H1 (cell line): Measurements from ENCODE around the gene TDO2. TPM values are rescaled to one million over a fixed set of nuclear protein-coding genes. Genes with fewer than 3 reads are reported as not detected.

Source experiments
- CTCF ChIA-PET: fragments of 300-600 bp; sonication (Branson Sonifier 250); formaldehyde crosslinking; loops from one replicate; lab custom pipeline; 2021; ENCODE audit not compliant: partially characterized antibody; lab: Charles Lee
- POLR2A ChIA-PET: fragments of 300-600 bp; sonication (Branson Sonifier 250); formaldehyde crosslinking; loops from one replicate; lab custom pipeline; 2021; ENCODE audit warnings: inconsistent platforms; ENCODE audit not compliant: partially characterized antibody; lab: Charles Lee
- DNase-seq, 2 experiments: peaks; one replicate each; pipeline versions ENCODE4 v3.0.0 to v3.0.0-alpha.2; 2010 to 2022; ENCODE audit warnings: low spot score in 2 of 2, low read depth in 1 of 2, mixed read lengths in 1 of 2
- FAIRE-seq: peaks from 2 replicates; lab custom pipeline; 2011; peaks lifted over from hg19 to GRCh38; lab: Jason Lieb, UNC
- H2AFZ ChIP-seq: 2 replicates; pipeline ENCODE4 v1.8.1; 2012; ENCODE audit warnings: low read length, inconsistent platforms
- H2AK5ac ChIP-seq: 2 replicates; pipeline ENCODE4 v1.6.1; 2013; ENCODE audit warnings: low read depth, low read length
- H2BK120ac ChIP-seq: replicated peaks from 2 replicates; pipeline ENCODE3; 2013; ENCODE audit warnings: low read depth, low read length, inconsistent platforms
- H2BK12ac ChIP-seq: 2 replicates; pipeline ENCODE4 v1.6.1; 2013; ENCODE audit warnings: low read depth, low read length
- H2BK15ac ChIP-seq: 2 replicates; pipeline ENCODE4 v1.6.1; 2013; ENCODE audit warnings: low read length
- H2BK20ac ChIP-seq: 2 replicates; pipeline ENCODE4 v1.6.1; 2013; ENCODE audit warnings: low read length
- H2BK5ac ChIP-seq: 2 replicates; pipeline ENCODE4 v1.6.1; 2013; ENCODE audit warnings: low read depth, low read length
- H3K14ac ChIP-seq: 2 replicates; pipeline ENCODE4 v1.6.1; 2013; ENCODE audit warnings: inconsistent platforms; ENCODE audit not compliant: insufficient read length
- H3K18ac ChIP-seq: 2 replicates; pipeline ENCODE4 v1.6.1; 2013; ENCODE audit warnings: low read length; ENCODE audit errors: extremely low read depth
- H3K23ac ChIP-seq: 2 replicates; pipeline ENCODE4 v1.6.1; 2013; ENCODE audit warnings: inconsistent platforms; ENCODE audit not compliant: insufficient read length
- H3K23me2 ChIP-seq: 2 replicates; pipeline ENCODE4 v1.6.1; 2013; ENCODE audit warnings: low read depth, low read length
- H3K27ac ChIP-seq: 2 replicates; pipeline ENCODE4 v1.6.1; 2011; ENCODE audit warnings: low read depth, low read length, inconsistent platforms
- H3K27me3 ChIP-seq, 4 experiments: replicated peaks in 1 of 4; 1 replicate in 1 of 4; 2 replicates in 3 of 4; pipeline versions ENCODE4 v1.6.1 to v1.8.1; 2011 to 2013; ENCODE audit warnings: low read length in 3 of 4, mild to moderate bottlenecking in 3 of 4, inconsistent platforms in 2 of 4, mixed read lengths in 2 of 4, moderate library complexity in 1 of 4; ENCODE audit not compliant: control insufficient read depth in 3 of 4, insufficient read depth in 3 of 4; ENCODE audit errors: extremely low read depth in 1 of 4
- H3K36me3 ChIP-seq, 4 experiments: 2 replicates each; pipeline versions ENCODE4 v1.6.1 to v1.8.1; 2011 to 2013; ENCODE audit warnings: mild to moderate bottlenecking in 4 of 4, low read length in 3 of 4, moderate library complexity in 2 of 4, control low read depth in 1 of 4, inconsistent platforms in 1 of 4; ENCODE audit not compliant: insufficient read depth in 4 of 4, control insufficient read depth in 2 of 4
- H3K4ac ChIP-seq: replicated peaks from 2 replicates; pipeline ENCODE3; 2013; ENCODE audit warnings: low read length, low read depth, mixed read lengths, inconsistent platforms; ENCODE audit not compliant: insufficient read length
- H3K4me1 ChIP-seq, 4 experiments: replicated peaks in 1 of 4; 1 replicate in 1 of 4; 2 replicates in 3 of 4; pipeline versions ENCODE4 v1.6.1 to v1.8.1; 2011 to 2013; ENCODE audit warnings: low read length in 3 of 4, inconsistent platforms in 2 of 4, mixed read lengths in 1 of 4; ENCODE audit not compliant: insufficient read depth in 4 of 4, control insufficient read depth in 3 of 4
- H3K4me2 ChIP-seq, 2 experiments: 2 replicates each; pipeline versions ENCODE4 v1.6.1 to v1.8.1; 2011 to 2013; ENCODE audit warnings: low read depth in 2 of 2, low read length in 2 of 2, control low read depth in 1 of 2, inconsistent platforms in 1 of 2, mild to moderate bottlenecking in 1 of 2; ENCODE audit not compliant: insufficient read depth in 1 of 2
- H3K4me3 ChIP-seq, 4 experiments: fragments of 200-600, 300-600 bp in 1 of 4; sonication (generic), shearing (Covaris generic), sonication (Bioruptor Twin) in 1 of 4; 2 replicates each; pipeline versions ENCODE4 v1.5.1 to v1.8.1; 2011 to 2016; ENCODE audit warnings: low read length in 4 of 4, low read depth in 3 of 4, control low read depth in 2 of 4, inconsistent platforms in 2 of 4, mild to moderate bottlenecking in 2 of 4, mixed read lengths in 1 of 4, moderate library complexity in 1 of 4; ENCODE audit not compliant: insufficient read depth in 2 of 4; ENCODE audit errors: extremely low read depth in 1 of 4
- H3K56ac ChIP-seq: replicated peaks from 2 replicates; pipeline ENCODE3; 2013; ENCODE audit warnings: low read depth, mild to moderate bottlenecking, mixed read lengths, low read length, inconsistent platforms; ENCODE audit not compliant: insufficient read length
- H3K79me1 ChIP-seq: 2 replicates; pipeline ENCODE4 v1.6.1; 2013; ENCODE audit warnings: low read depth, low read length, control low read depth
- H3K79me2 ChIP-seq, 2 experiments: 2 replicates each; pipeline versions ENCODE4 v1.6.1 to v1.8.1; 2012 to 2013; ENCODE audit warnings: low read length in 2 of 2, mild to moderate bottlenecking in 2 of 2, inconsistent platforms in 1 of 2; ENCODE audit not compliant: insufficient read depth in 2 of 2, control insufficient read depth in 1 of 2
- H3K9ac ChIP-seq, 4 experiments: replicated peaks in 1 of 4; 1 replicate in 1 of 4; 2 replicates in 3 of 4; pipeline versions ENCODE4 v1.6.1 to v1.8.1; 2011 to 2013; ENCODE audit warnings: low read depth in 3 of 4, low read length in 3 of 4, control low read depth in 2 of 4, mild to moderate bottlenecking in 2 of 4, moderate library complexity in 2 of 4, inconsistent platforms in 1 of 4; ENCODE audit errors: extremely low read depth in 1 of 4
- H3K9me3 ChIP-seq, 2 experiments: 2 replicates each; pipeline versions ENCODE4 v1.6.1 to v1.8.1; 2012 to 2013; ENCODE audit warnings: mild to moderate bottlenecking in 2 of 2, moderate library complexity in 2 of 2, control low read depth in 1 of 2, inconsistent platforms in 1 of 2, low read depth in 1 of 2, low read length in 1 of 2, mixed read lengths in 1 of 2; ENCODE audit not compliant: insufficient read depth in 2 of 2
- H4K20me1 ChIP-seq, 2 experiments: replicated peaks in 1 of 2; 2 replicates each; pipeline versions ENCODE3 to v1.8.1; 2011 to 2013; ENCODE audit warnings: inconsistent platforms in 2 of 2, low read length in 2 of 2, mild to moderate bottlenecking in 1 of 2; ENCODE audit not compliant: insufficient read depth in 2 of 2, control insufficient read depth in 1 of 2
- H4K5ac ChIP-seq: 2 replicates; pipeline ENCODE4 v1.6.1; 2013; ENCODE audit warnings: low read length, low read depth, mixed read lengths, inconsistent platforms; ENCODE audit not compliant: insufficient read length
- H4K8ac ChIP-seq: 2 replicates; pipeline ENCODE4 v1.8.0; 2013; ENCODE audit warnings: mild to moderate bottlenecking, moderate library complexity, low read length, inconsistent platforms; ENCODE audit not compliant: insufficient read depth; ENCODE audit errors: extremely low read depth
- H4K91ac ChIP-seq: replicated peaks from 2 replicates; pipeline ENCODE3; 2013; ENCODE audit warnings: low read length, mixed read lengths, inconsistent platforms; ENCODE audit not compliant: insufficient read length
- CHD1 ChIP-seq: IDR thresholded peaks from 2 replicates; pipeline ENCODE4 v1.6.1; 2012; ENCODE audit warnings: low read depth, low read length, improper control_type of control experiment
- CHD2 ChIP-seq: IDR thresholded peaks from 2 replicates; pipeline ENCODE4 v1.6.1; 2012; ENCODE audit warnings: low read length, improper control_type of control experiment
- EGR1 ChIP-seq: IDR thresholded peaks from 2 replicates; pipeline ENCODE4 v1.6.1; 2011; ENCODE audit warnings: low read depth, low read length, borderline replicate concordance
- GABPA ChIP-seq: IDR thresholded peaks from 2 replicates; pipeline ENCODE4 v1.6.1; 2011; ENCODE audit warnings: mild to moderate bottlenecking, low read length, moderate library complexity, borderline replicate concordance; ENCODE audit not compliant: insufficient read depth
- MAFK ChIP-seq: IDR thresholded peaks from 2 replicates; pipeline ENCODE4 v1.6.1; 2012; ENCODE audit warnings: low read depth, mild to moderate bottlenecking, improper control_type of control experiment, low read length
- RAD21 ChIP-seq, 2 experiments: IDR thresholded peaks in 1 of 2; conservative IDR thresholded peaks in 1 of 2; 2 replicates each; pipeline ENCODE4 v1.6.1; 2011; ENCODE audit warnings: low read depth in 2 of 2, low read length in 2 of 2, improper control_type of control experiment in 1 of 2, inconsistent platforms in 1 of 2, mild to moderate bottlenecking in 1 of 2, moderate library complexity in 1 of 2
- RFX5 ChIP-seq: IDR thresholded peaks from 2 replicates; pipeline ENCODE4 v1.6.1; 2011; ENCODE audit warnings: low read depth, low read length, improper control_type of control experiment, borderline replicate concordance
- SIN3A ChIP-seq, 2 experiments: IDR thresholded peaks in 1 of 2; conservative IDR thresholded peaks in 1 of 2; 2 replicates each; pipeline ENCODE4 v1.6.1; 2011 to 2012; ENCODE audit warnings: low read length in 2 of 2, improper control_type of control experiment in 1 of 2, low read depth in 1 of 2, mild to moderate bottlenecking in 1 of 2
- SP1 ChIP-seq: IDR thresholded peaks from 2 replicates; pipeline ENCODE4 v1.6.1; 2011; ENCODE audit warnings: low read depth, low read length
- SUZ12 ChIP-seq: fragments of 200-600 bp; sonication (generic); IDR thresholded peaks from 2 replicates; pipeline ENCODE4 v1.6.1; 2012; ENCODE audit warnings: mild to moderate bottlenecking, inconsistent platforms, low read length, moderate library complexity, mixed read lengths
- TCF12 ChIP-seq: IDR thresholded peaks from 2 replicates; pipeline ENCODE4 v1.6.1; 2011; ENCODE audit warnings: low read depth, mild to moderate bottlenecking, low read length
- YY1 ChIP-seq: IDR thresholded peaks from 2 replicates; pipeline ENCODE4 v1.6.1; 2011; ENCODE audit warnings: low read depth, mild to moderate bottlenecking, low read length
- WGBS, 2 experiments: shearing (Covaris generic) in 1 of 2; methylation state at CpG; one replicate each; pipeline versions ENCODE4 v1.1.6 to v1.1.7; 2013 to 2015; ENCODE audit warnings: low lambda C conversion rate in 2 of 2, mixed read lengths in 2 of 2, inconsistent platforms in 1 of 2, low coverage in 1 of 2, missing lambda C conversion rate in 1 of 2; ENCODE audit not compliant: insufficient replicate concordance in 2 of 2, insufficient coverage in 1 of 2, insufficient read length in 1 of 2; ENCODE audit errors: extremely low coverage in 1 of 2, missing lambda C conversion rate in 1 of 2; 5-methylcytosine and 5-hydroxymethylcytosine counted together
- polyA plus RNA-seq, 7 experiments: library from polyadenylated mRNA; depleted of rRNA in 3 of 7; stranded (reverse) in 5 of 7; unstranded in 2 of 7; fragments of >200 nt in 5 of 7; fragments of 200-250 nt in 2 of 7; gene quantifications; 1 replicate in 5 of 7; 2 replicates in 1 of 7; 4 replicates in 1 of 7; pipeline versions ENCODE4 v1.2.1 to v1.2.3, GENCODE V29; 2011 to 2013; ENCODE audit warnings: missing spikeins in 2 of 7, mixed read lengths in 2 of 7
- total RNA-seq: library from RNA; stranded (reverse); fragmentation: NEBNext Ultra II Directional; extraction: Animal tissue kit (Norgen Biotek cat#: 25700); gene quantifications from 2 replicates; pipeline ENCODE4 v1.2.1, GENCODE V29; 2021

TDO2 gene
- total and polyA plus RNA-seq, 2 of the 8 experiments (the other 6 are each of a cell fraction or from before 2014, with no cell fraction given), result 0.03 TPM; not detected in 1

GRCh38 chr4:155941085-155941790 is 37.7 kb downstream of the TDO2 start:
- Histone ChIP-seq H3K14ac (no peak overlapping the region), H3K4me3 (no peak overlapping the region), H2BK12ac (no peak overlapping the region), H3K27me3 (peaks cover 0 to 1% (median 0%) of the 10 kb centered on the region in 4 experiments; a peak in 1 of 7 replicates), H3K36me3 (no peaks in the 10 kb centered on the region), H2BK5ac (no peak overlapping the region), H3K4me1 (no peaks in the 10 kb centered on the region), H3K79me1 (no peaks in the 10 kb centered on the region), H4K8ac (no peak overlapping the region), H3K4me2 (no peak overlapping the region), H3K18ac (no peak overlapping the region), H2AK5ac (no peak overlapping the region), H3K9ac (no peak overlapping the region), H2BK20ac (no peak overlapping the region), H2AFZ (no peak overlapping the region), H4K20me1 (no peaks in the 10 kb centered on the region), H3K23ac (no peak overlapping the region), H3K56ac (no peak overlapping the region), H3K4ac (no peak overlapping the region), H3K79me2 (no peaks in the 10 kb centered on the region), H2BK120ac (no peak overlapping the region), H3K9me3 (no peaks in the 10 kb centered on the region), H4K91ac (no peak overlapping the region), H4K5ac (no peak overlapping the region), H3K27ac (no peak overlapping the region), H3K23me2 (no peaks in the 10 kb centered on the region), H2BK15ac (no peak overlapping the region)
- 83% methylated on average over 6 of the region's 6 CpGs; no CpG with 5 or more reads in 1 of the 2 experiments for WGBS, 2 experiments
- DNase-seq (no peak), FAIRE-seq (no peak)
- POLR2A ChIA-PET, result interaction anchor here (1.3 kb wide), 1 partner anchor 12 kb away, joined by 4 read pairs; the partner anchor contains the start of gene CTSO
- CTCF ChIA-PET, result interaction anchor here (0.6 to 1.6 kb wide), 3 partner anchors 12 to 1036 kb away, joined by 3 to 5 read pairs (median 3); partner anchors contain the start of gene CTSO
- TF ChIP-seq SP1 (no peak), SIN3A (conservative IDR thresholded peaks at IDR 0.05 in 1 of 2, IDR thresholded peaks at IDR 0.05 in 1 of 2; ENCODE audit: low read depth in 1 of 2, low read length in 2 of 2) (no peak), YY1 (no peak), CHD1 (no peak), GABPA (no peak), RAD21 (IDR thresholded peaks at IDR 0.05 in 1 of 2, conservative IDR thresholded peaks at IDR 0.05 in 1 of 2; ENCODE audit: low read depth in 2 of 2, low read length in 2 of 2) (no peak), RFX5 (no peak), SUZ12 (no peak), EGR1 (no peak), TCF12 (no peak), MAFK (no peak), CHD2 (no peak)
